Measurements from ENCODE around the gene KRT77.

DNA sequence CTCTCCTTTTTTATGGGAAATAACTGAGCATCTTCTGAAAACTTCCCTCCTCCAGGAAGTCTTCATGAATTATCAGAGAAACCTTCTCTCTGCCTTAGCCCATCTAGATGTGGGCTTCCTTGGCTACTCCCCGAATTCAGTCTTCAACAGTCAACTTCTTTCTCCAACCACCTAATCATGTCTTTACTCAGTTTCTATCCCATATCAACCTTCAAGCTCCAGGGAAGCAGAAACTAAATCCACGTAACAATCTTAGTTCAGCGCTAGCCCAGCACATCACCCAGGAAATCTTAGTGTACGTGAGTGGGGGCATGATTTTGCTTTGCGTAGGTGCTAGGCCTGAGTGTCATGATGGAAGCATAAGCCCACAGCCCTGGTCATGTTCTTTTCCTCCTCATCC is 12.7 kb upstream of the KRT77 start:
- TF ChIP-seq YY1 (IDR thresholded peaks at IDR 0.05; ENCODE audit: insufficient read depth, insufficient read length) (no peak), ZNF274 (IDR thresholded peaks at IDR 0.05; ENCODE audit: low read depth, low read length) (no peak)
